22Rv1 (cell line): Measurements from ENCODE around the gene PLEKHM3.

Source experiments
- CTCF ChIP-seq: fragments of 450-650 bp; IDR thresholded peaks from 2 replicates; pipeline ENCODE4 v1.5.1; 2017; ENCODE audit warnings: mild to moderate bottlenecking
- ZFX ChIP-seq: fragments of 450-650 bp; IDR thresholded peaks from 2 replicates; pipeline ENCODE4 v1.6.1; 2017; ENCODE audit warnings: antibody characterized with exemption, borderline replicate concordance

- TF ChIP-seq CTCF: no peak
- no peak for TF ChIP-seq ZFX
Measured at GRCh38 chr2:207813221-207813916, 212.0 kb downstream of the PLEKHM3 start.
